ENCODE data around the gene CTBP2.

- no peak for TF ChIP-seq POLR2AphosphoS5 (IDR thresholded peaks at IDR 0.05; ENCODE audit: low read depth, low read length)
- TF ChIP-seq, protein P1, sequence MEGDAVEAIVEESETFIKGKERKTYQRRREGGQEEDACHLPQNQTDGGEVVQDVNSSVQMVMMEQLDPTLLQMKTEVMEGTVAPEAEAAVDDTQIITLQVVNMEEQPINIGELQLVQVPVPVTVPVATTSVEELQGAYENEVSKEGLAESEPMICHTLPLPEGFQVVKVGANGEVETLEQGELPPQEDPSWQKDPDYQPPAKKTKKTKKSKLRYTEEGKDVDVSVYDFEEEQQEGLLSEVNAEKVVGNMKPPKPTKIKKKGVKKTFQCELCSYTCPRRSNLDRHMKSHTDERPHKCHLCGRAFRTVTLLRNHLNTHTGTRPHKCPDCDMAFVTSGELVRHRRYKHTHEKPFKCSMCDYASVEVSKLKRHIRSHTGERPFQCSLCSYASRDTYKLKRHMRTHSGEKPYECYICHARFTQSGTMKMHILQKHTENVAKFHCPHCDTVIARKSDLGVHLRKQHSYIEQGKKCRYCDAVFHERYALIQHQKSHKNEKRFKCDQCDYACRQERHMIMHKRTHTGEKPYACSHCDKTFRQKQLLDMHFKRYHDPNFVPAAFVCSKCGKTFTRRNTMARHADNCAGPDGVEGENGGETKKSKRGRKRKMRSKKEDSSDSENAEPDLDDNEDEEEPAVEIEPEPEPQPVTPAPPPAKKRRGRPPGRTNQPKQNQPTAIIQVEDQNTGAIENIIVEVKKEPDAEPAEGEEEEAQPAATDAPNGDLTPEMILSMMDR (IDR thresholded peaks at IDR 0.05), result no peak
Observed at GRCh38 chr10:124959564-124959963, 200.8 kb downstream of the CTBP2 start.

Measured in Panc1 (cell line).